ENCODE measurements around the gene SLC52A1.

SLC52A1 gene

GRCh38 chr17:5034063-5034462, 1.2 kb downstream of the SLC52A1 start:
- Histone ChIP-seq H3F3A (ENCODE audit: insufficient read depth, low read length) (peaks cover 8% of the 10 kb centered on the region), H3K9me3 (replicated peaks; ENCODE audit: insufficient read depth, low read length) (no peaks in the 10 kb centered on the region), H4K20me1 (ENCODE audit: insufficient read depth, low read length) (no peaks in the 10 kb centered on the region), H3K36me3 (replicated peaks; ENCODE audit: insufficient read depth, low read length) (no peaks in the 10 kb centered on the region), H3K27ac (ENCODE audit: low read length) (no peak overlapping the region), H3K27me3 (replicated peaks; ENCODE audit: insufficient read depth, low read length) (no peaks in the 10 kb centered on the region), H3K4me1 (ENCODE audit: low read length) (peaks cover 9% of the 10 kb centered on the region; the same call in 1 of the 2 replicates), H3K9me2 (replicated peaks; ENCODE audit: insufficient read depth, low read length) (no peaks in the 10 kb centered on the region), H3K4me2 (ENCODE audit: low read depth, low read length) (no peak overlapping the region), H3K4me3 (ENCODE audit: low read length) (no peak overlapping the region), H2AFZ (ENCODE audit: low read length) (no peak overlapping the region), H3K9ac (ENCODE audit: low read length) (no peak overlapping the region), H3K79me2 (ENCODE audit: low read length) (no peaks in the 10 kb centered on the region)
- TF ChIP-seq EZH2 (optimal IDR thresholded peaks at IDR 0.05; ENCODE audit: low read depth, low read length) (no peak), CTCF (IDR thresholded peaks at IDR 0.05; ENCODE audit: low read length) (no peak), EZH2phosphoT487 (IDR thresholded peaks at IDR 0.05; ENCODE audit: low read length) (no peak)
- no peak for DNase-seq

DNA sequence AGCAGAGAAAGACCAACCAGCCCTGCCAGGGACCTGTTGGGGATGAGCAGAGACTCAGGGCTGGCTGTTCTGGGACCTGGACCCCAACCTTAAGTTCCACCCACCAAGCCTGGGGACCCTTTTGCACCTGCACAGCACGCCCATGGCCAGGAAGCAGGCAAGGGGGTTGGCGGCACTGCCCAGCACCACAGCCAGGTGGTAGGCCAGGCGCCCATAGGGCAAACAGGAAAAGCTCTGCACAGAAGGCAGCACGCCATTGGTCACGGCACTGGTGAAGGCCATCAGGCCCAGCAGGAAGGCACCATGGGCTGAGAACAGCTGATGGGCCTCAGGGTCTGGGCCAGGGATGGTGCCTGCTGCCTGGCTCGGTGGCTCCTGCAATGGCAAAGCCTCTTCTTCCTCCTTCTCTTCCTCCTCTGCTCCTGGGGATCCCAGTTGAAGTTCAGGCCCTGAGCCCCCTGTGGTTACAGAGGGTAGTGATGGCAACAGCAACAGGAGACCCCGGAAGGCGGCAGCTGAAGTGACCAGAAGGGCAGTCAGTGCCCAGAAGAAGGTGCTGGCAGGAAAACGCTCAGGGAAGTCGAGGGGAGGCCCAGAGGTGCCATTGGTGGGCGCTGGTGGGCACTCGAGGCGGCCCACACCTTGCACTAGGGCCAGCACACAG, 1.7 kb downstream of the SLC52A1 start:
- TF ChIP-seq CTCF (IDR thresholded peaks at IDR 0.05; ENCODE audit: low read length) (no peak), EZH2 (optimal IDR thresholded peaks at IDR 0.05; ENCODE audit: low read depth, low read length) (no peak), EZH2phosphoT487 (IDR thresholded peaks at IDR 0.05; ENCODE audit: low read length) (no peak)
- no peaks in the 10 kb centered on the region for H4K20me1 ChIP-seq (ENCODE audit: insufficient read depth, low read length)
- H3K27me3 ChIP-seq (replicated peaks; ENCODE audit: insufficient read depth, low read length), result no peaks in the 10 kb centered on the region
- no peak overlapping the region for H3K27ac ChIP-seq (ENCODE audit: low read length)
- no peaks in the 10 kb centered on the region for H3K9me3 ChIP-seq (replicated peaks; ENCODE audit: insufficient read depth, low read length)
- H3K4me2 ChIP-seq (ENCODE audit: low read depth, low read length), result no peak overlapping the region
- H3K79me2 ChIP-seq (ENCODE audit: low read length), result no peaks in the 10 kb centered on the region
- H2AFZ ChIP-seq (ENCODE audit: low read length), result no peak overlapping the region
- no peaks in the 10 kb centered on the region for H3K36me3 ChIP-seq (replicated peaks; ENCODE audit: insufficient read depth, low read length)
- H3K4me1 ChIP-seq (ENCODE audit: low read length), result peaks cover 9% of the 10 kb centered on the region; the same call in 1 of the 2 replicates
- no peak for DNase-seq
- H3K4me3 ChIP-seq (ENCODE audit: low read length), result no peak overlapping the region
- H3K9me2 ChIP-seq (replicated peaks; ENCODE audit: insufficient read depth, low read length), result no peaks in the 10 kb centered on the region
- peaks cover 8% of the 10 kb centered on the region for H3F3A ChIP-seq (ENCODE audit: insufficient read depth, low read length)
- H3K9ac ChIP-seq (ENCODE audit: low read length), result no peak overlapping the region

- H3F3A ChIP-seq (ENCODE audit: insufficient read depth, low read length), result peaks cover 8% of the 10 kb centered on the region
- H3K27ac ChIP-seq (ENCODE audit: low read length), result no peak overlapping the region
- H4K20me1 ChIP-seq (ENCODE audit: insufficient read depth, low read length), result no peaks in the 10 kb centered on the region
- no peak overlapping the region for H3K4me2 ChIP-seq (ENCODE audit: low read depth, low read length)
- H3K9me2 ChIP-seq (replicated peaks; ENCODE audit: insufficient read depth, low read length), result no peaks in the 10 kb centered on the region
- peaks cover 9% of the 10 kb centered on the region; the same call in 1 of the 2 replicates for H3K4me1 ChIP-seq (ENCODE audit: low read length)
- H3K36me3 ChIP-seq (replicated peaks; ENCODE audit: insufficient read depth, low read length), result no peaks in the 10 kb centered on the region
- H2AFZ ChIP-seq (ENCODE audit: low read length), result no peak overlapping the region
- no peak overlapping the region for H3K9ac ChIP-seq (ENCODE audit: low read length)
- no peak for DNase-seq
- H3K79me2 ChIP-seq (ENCODE audit: low read length), result no peaks in the 10 kb centered on the region
- no peaks in the 10 kb centered on the region for H3K9me3 ChIP-seq (replicated peaks; ENCODE audit: insufficient read depth, low read length)
- no peak for TF ChIP-seq CTCF (IDR thresholded peaks at IDR 0.05; ENCODE audit: low read length)
- no peak for TF ChIP-seq EZH2phosphoT487 (IDR thresholded peaks at IDR 0.05; ENCODE audit: low read length)
- TF ChIP-seq EZH2 (optimal IDR thresholded peaks at IDR 0.05; ENCODE audit: low read depth, low read length), result no peak
- H3K27me3 ChIP-seq (replicated peaks; ENCODE audit: insufficient read depth, low read length), result no peaks in the 10 kb centered on the region
- no peak overlapping the region for H3K4me3 ChIP-seq (ENCODE audit: low read length)
Measured at GRCh38 chr17:5032865-5033264, 2.4 kb downstream of the SLC52A1 start.
